ENCODE results near the gene CCDC50. TPM values are rescaled to one million over a fixed set of nuclear protein-coding genes. Genes with fewer than 3 reads are reported as not detected.

CCDC50 gene
- total RNA-seq, 1 experiment from 2014 or later = 21.0 TPM

DNA sequence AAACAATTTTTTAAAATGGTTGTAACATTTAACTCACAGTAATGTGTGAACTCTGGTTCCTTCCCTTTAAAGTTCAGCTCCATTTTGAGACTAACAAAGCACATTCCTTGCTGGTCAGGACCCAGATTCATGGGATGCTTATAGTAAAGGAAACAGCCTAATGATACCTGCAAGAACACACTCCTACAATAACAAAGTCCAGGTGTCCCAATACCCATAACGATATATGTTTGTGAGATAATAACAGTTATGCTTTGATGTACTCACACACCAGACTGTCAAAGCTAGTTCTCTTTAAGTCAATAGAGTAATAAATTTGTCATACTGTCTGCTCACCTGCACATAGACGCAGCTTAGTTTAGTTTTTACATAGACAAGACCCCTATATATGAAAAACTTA is 15.9 kb upstream of the CCDC50 start:
- no peak overlapping the region for H3K9ac ChIP-seq (ENCODE audit: extremely low read depth, insufficient read length, low read length)
- no CpG with 5 or more reads among the region's 2 CpGs for WGBS (ENCODE audit: extremely low coverage, insufficient read length, low lambda C conversion rate)
- H3K79me2 ChIP-seq (ENCODE audit: insufficient read depth, low read length) = no peaks in the 10 kb centered on the region
- H3K27ac Mint-ChIP-seq = no peak overlapping the region
- no peak overlapping the region for H3K18ac ChIP-seq (ENCODE audit: insufficient read length, low read depth, low read length)
- no peak overlapping the region for H3K14ac ChIP-seq (ENCODE audit: insufficient read depth, low read length)
- no peak overlapping the region for H3K56ac ChIP-seq (ENCODE audit: insufficient read length, low read depth, low read length)
- no peak overlapping the region for H2BK5ac ChIP-seq (ENCODE audit: insufficient read length, low read length)
- no peaks in the 10 kb centered on the region for H4K20me1 ChIP-seq (ENCODE audit: control insufficient read depth, insufficient read depth, insufficient read length)
- no peak overlapping the region for H4K5ac ChIP-seq (ENCODE audit: insufficient read length, low read depth, low read length)
- no peaks in the 10 kb centered on the region for H3K27me3 ChIP-seq (ENCODE audit: insufficient read depth, low read length)
- TF ChIP-seq, protein P1, sequence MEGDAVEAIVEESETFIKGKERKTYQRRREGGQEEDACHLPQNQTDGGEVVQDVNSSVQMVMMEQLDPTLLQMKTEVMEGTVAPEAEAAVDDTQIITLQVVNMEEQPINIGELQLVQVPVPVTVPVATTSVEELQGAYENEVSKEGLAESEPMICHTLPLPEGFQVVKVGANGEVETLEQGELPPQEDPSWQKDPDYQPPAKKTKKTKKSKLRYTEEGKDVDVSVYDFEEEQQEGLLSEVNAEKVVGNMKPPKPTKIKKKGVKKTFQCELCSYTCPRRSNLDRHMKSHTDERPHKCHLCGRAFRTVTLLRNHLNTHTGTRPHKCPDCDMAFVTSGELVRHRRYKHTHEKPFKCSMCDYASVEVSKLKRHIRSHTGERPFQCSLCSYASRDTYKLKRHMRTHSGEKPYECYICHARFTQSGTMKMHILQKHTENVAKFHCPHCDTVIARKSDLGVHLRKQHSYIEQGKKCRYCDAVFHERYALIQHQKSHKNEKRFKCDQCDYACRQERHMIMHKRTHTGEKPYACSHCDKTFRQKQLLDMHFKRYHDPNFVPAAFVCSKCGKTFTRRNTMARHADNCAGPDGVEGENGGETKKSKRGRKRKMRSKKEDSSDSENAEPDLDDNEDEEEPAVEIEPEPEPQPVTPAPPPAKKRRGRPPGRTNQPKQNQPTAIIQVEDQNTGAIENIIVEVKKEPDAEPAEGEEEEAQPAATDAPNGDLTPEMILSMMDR (conservative IDR thresholded peaks at IDR 0.05) = no peak
- H3K4ac ChIP-seq (ENCODE audit: low read depth, low read length) = no peak overlapping the region
- no peak overlapping the region for H4K91ac ChIP-seq (ENCODE audit: insufficient read length, low read depth, low read length)
- no peak overlapping the region for H3K27ac ChIP-seq (ENCODE audit: insufficient read length, low read depth, low read length)
- no peak overlapping the region for H2AK5ac ChIP-seq (ENCODE audit: insufficient read length, low read length)
- H3K4me1 Mint-ChIP-seq = no peaks in the 10 kb centered on the region
- no peak overlapping the region for H4K8ac ChIP-seq (replicated peaks; ENCODE audit: insufficient read length, low read depth, low read length)
- H3K23me2 ChIP-seq (ENCODE audit: insufficient read length, low read depth, low read length, poor library complexity, severe bottlenecking) = no peaks in the 10 kb centered on the region
- H3K9me3 ChIP-seq (ENCODE audit: control insufficient read depth, low read depth, low read length) = no peaks in the 10 kb centered on the region
- no peak overlapping the region for H3T11ph ChIP-seq (ENCODE audit: low read length)
- H3K4me3 Mint-ChIP-seq = no peak overlapping the region
- H2BK12ac ChIP-seq (ENCODE audit: insufficient read length, low read depth, low read length) = no peak overlapping the region
- no peak overlapping the region for H3K4me2 ChIP-seq (ENCODE audit: insufficient read depth, insufficient read length, low read length)
- H3K4me1 ChIP-seq (ENCODE audit: insufficient read depth, low read length) = no peaks in the 10 kb centered on the region
- no peak overlapping the region for H2BK120ac ChIP-seq (ENCODE audit: low read depth, low read length, poor library complexity, severe bottlenecking)
- H3K79me1 ChIP-seq (ENCODE audit: insufficient read depth, low read depth, low read length, poor library complexity, severe bottlenecking) = no peaks in the 10 kb centered on the region
- DNase-seq = no peak
- H3K36me3 Mint-ChIP-seq (ENCODE audit: insufficient read depth in 1 of 3, low read depth in 3 of 3) = no peaks in the 10 kb centered on the region; a peak in 1 of 7 replicates
- H2AFZ ChIP-seq (ENCODE audit: low read length) = no peak overlapping the region
- H2BK20ac ChIP-seq (ENCODE audit: low read depth, low read length, poor library complexity, severe bottlenecking) = no peak overlapping the region
- no peaks in the 10 kb centered on the region for H3K9me3 Mint-ChIP-seq
- H2BK15ac ChIP-seq (ENCODE audit: low read depth, low read length) = no peak overlapping the region
- no peak overlapping the region for H3K23ac ChIP-seq (ENCODE audit: insufficient read length, low read depth, low read length)
- H3K27me3 Mint-ChIP-seq (ENCODE audit: low read depth) = no peaks in the 10 kb centered on the region

Measured in H9 (cell line).